MM.1S (cell line): ENCODE data around the gene SLC6A16.
"Not testable (repeated sequence)": the region's sequence is repeated elsewhere in the genome, so short reads cannot be mapped to it uniquely, and the experiment has no call there.

Experiments
- DNase-seq: peaks from one replicate; pipeline ENCODE4 v3.0.0-alpha.2; 2015
- H2AFZ ChIP-seq: fragments of 300-600 bp; sonication (generic); 2 replicates; pipeline ENCODE4 v1.6.0; 2016; ENCODE audit warnings: antibody characterized with exemption, low read length
- H3F3A ChIP-seq: fragments of 300-600 bp; sonication (generic); 2 replicates; pipeline ENCODE4 v1.6.1; 2016; ENCODE audit warnings: mild to moderate bottlenecking, antibody characterized with exemption, low read length, moderate library complexity, mixed read lengths; ENCODE audit not compliant: insufficient read depth
- H3K27ac ChIP-seq: fragments of 300-600 bp; sonication (generic); 2 replicates; pipeline ENCODE4 v1.5.1; 2016; ENCODE audit warnings: mild to moderate bottlenecking, low read length
- H3K27me3 ChIP-seq: fragments of 300-600 bp; sonication (generic); replicated peaks from 2 replicates; pipeline ENCODE4 v1.6.0; 2016; ENCODE audit warnings: low read length; ENCODE audit not compliant: insufficient read depth
- H3K36me3 ChIP-seq: fragments of 300-600 bp; sonication (generic); replicated peaks from 2 replicates; pipeline ENCODE4 v1.6.1; 2016; ENCODE audit warnings: mild to moderate bottlenecking, low read length, mixed read lengths; ENCODE audit not compliant: insufficient read depth
- H3K4me1 ChIP-seq: fragments of 300-600 bp; sonication (generic); 2 replicates; pipeline ENCODE4 v1.6.1; 2016; ENCODE audit warnings: low read length, mixed read lengths
- H3K4me2 ChIP-seq: fragments of 300-600 bp; sonication (generic); 2 replicates; pipeline ENCODE4 v1.6.0; 2016; ENCODE audit warnings: low read depth, low read length
- H3K4me3 ChIP-seq: fragments of 300-600 bp; sonication (generic); 2 replicates; pipeline ENCODE4 v1.5.1; 2016; ENCODE audit warnings: low read length, mixed read lengths
- H3K79me2 ChIP-seq: fragments of 300-600 bp; sonication (generic); 2 replicates; pipeline ENCODE4 v1.6.1; 2016; ENCODE audit warnings: mixed run types, low read length, mixed read lengths
- H3K9ac ChIP-seq: fragments of 300-600 bp; sonication (generic); 2 replicates; pipeline ENCODE4 v1.6.1; 2016; ENCODE audit warnings: low read length, mixed read lengths
- H3K9me2 ChIP-seq: fragments of 300-600 bp; sonication (generic); replicated peaks from 2 replicates; pipeline ENCODE4 v1.6.1; 2016; ENCODE audit warnings: mild to moderate bottlenecking, low read length, mixed read lengths; ENCODE audit not compliant: insufficient read depth
- H3K9me3 ChIP-seq: fragments of 300-600 bp; sonication (generic); replicated peaks from 2 replicates; pipeline ENCODE4 v1.6.1; 2016; ENCODE audit warnings: mild to moderate bottlenecking, low read length, mixed read lengths; ENCODE audit not compliant: insufficient read depth
- H4K20me1 ChIP-seq: fragments of 300-600 bp; sonication (generic); 2 replicates; pipeline ENCODE4 v1.6.1; 2016; ENCODE audit warnings: mild to moderate bottlenecking, low read length, moderate library complexity, mixed read lengths; ENCODE audit not compliant: insufficient read depth
- EZH2 ChIP-seq: fragments of 300-600 bp; sonication (generic); optimal IDR thresholded peaks from 2 replicates; pipeline ENCODE3; 2017; ENCODE audit warnings: low read depth, mild to moderate bottlenecking, antibody characterized with exemption, low read length, mixed read lengths
- EZH2phosphoT487 ChIP-seq: fragments of 300-600 bp; sonication (generic); IDR thresholded peaks from 2 replicates; pipeline ENCODE4 v1.6.1; 2018; ENCODE audit warnings: antibody characterized with exemption, low read length
- TF ChIP-seq, protein P1 (sequence below): fragments of 300-600 bp; sonication (generic); IDR thresholded peaks from 2 replicates; pipeline ENCODE4 v1.5.1; 2016; ENCODE audit warnings: antibody characterized with exemption, low read length, mixed read lengths

SLC6A16 gene

DNA sequence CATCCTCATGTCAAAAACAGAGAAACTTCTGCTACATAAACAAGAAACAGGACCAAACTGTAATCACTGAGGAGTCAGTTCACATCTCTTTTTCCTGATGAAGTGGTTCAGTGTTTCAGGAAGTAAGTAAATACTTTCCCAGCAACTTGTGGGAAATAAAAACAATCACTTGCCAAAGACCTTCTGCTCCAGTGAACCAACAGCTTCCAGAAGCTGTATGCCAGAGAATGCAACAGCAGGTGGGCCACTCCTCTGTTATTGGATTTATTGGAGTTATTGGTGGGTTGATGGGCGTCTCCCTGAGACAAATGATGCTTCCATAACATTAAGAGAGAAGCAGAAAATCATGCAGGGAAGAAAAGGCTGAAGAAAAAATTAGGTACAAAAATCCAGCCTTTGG, 9.9 kb downstream of the SLC6A16 start:
- no peaks in the 10 kb centered on the region for H3K79me2 ChIP-seq
- H3K9me2 ChIP-seq: no peaks in the 10 kb centered on the region
- no peaks in the 10 kb centered on the region for H4K20me1 ChIP-seq
- H3K27me3 ChIP-seq: peaks cover 7% of the 10 kb centered on the region
- H3F3A ChIP-seq: no peaks in the 10 kb centered on the region
- no peak overlapping the region for H3K4me3 ChIP-seq
- H3K4me1 ChIP-seq: no peaks in the 10 kb centered on the region
- H3K9me3 ChIP-seq: no peaks in the 10 kb centered on the region
- no peaks in the 10 kb centered on the region for H3K36me3 ChIP-seq
- no peak for DNase-seq
- TF ChIP-seq, protein P1, sequence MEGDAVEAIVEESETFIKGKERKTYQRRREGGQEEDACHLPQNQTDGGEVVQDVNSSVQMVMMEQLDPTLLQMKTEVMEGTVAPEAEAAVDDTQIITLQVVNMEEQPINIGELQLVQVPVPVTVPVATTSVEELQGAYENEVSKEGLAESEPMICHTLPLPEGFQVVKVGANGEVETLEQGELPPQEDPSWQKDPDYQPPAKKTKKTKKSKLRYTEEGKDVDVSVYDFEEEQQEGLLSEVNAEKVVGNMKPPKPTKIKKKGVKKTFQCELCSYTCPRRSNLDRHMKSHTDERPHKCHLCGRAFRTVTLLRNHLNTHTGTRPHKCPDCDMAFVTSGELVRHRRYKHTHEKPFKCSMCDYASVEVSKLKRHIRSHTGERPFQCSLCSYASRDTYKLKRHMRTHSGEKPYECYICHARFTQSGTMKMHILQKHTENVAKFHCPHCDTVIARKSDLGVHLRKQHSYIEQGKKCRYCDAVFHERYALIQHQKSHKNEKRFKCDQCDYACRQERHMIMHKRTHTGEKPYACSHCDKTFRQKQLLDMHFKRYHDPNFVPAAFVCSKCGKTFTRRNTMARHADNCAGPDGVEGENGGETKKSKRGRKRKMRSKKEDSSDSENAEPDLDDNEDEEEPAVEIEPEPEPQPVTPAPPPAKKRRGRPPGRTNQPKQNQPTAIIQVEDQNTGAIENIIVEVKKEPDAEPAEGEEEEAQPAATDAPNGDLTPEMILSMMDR: no peak
- TF ChIP-seq EZH2 (no peak), EZH2phosphoT487 (no peak)
- no peak overlapping the region for H3K4me2 ChIP-seq
- no peak overlapping the region for H2AFZ ChIP-seq
- H3K9ac ChIP-seq: no peak overlapping the region
- H3K27ac ChIP-seq: no peak overlapping the region

DNA sequence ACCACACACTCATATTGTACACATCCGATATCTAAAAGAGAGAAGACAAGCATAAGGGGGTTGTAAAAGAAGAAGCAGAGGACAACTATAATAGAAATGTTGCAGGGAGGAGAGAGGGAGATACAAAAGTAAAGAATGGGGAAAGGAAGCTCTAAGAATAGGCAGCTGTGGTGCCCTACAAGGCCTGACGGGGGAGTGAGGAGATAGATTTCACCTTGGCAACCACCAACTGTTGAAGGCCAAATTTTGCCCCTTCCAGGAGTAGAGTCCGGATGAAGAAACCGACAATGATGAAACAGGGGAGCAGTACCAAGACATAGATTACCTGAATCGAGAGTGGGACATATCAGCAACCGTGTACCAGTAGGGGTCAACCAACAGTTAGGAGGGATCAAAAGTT, 15.9 kb downstream of the SLC6A16 start:
- Histone ChIP-seq H3K4me2 (no peak overlapping the region), H3K79me2 (no peaks in the 10 kb centered on the region), H3K4me1 (no peaks in the 10 kb centered on the region), H3K9ac (no peak overlapping the region), H3K4me3 (no peak overlapping the region), H3K9me3 (no peaks in the 10 kb centered on the region), H3K27ac (no peak overlapping the region), H3F3A (no peaks in the 10 kb centered on the region), H3K36me3 (no peaks in the 10 kb centered on the region), H4K20me1 (no peaks in the 10 kb centered on the region), H3K27me3 (peaks cover 32% of the 10 kb centered on the region; the same call in 1 of the 2 replicates), H2AFZ (no peak overlapping the region), H3K9me2 (no peaks in the 10 kb centered on the region)
- no peak for DNase-seq
- TF ChIP-seq EZH2phosphoT487: no peak
- TF ChIP-seq EZH2: no peak
- TF ChIP-seq, protein P1: no peak

GRCh38 chr19:49306734-49307133, 18.3 kb downstream of the SLC6A16 start:
- not testable (repeated sequence) for H3K4me3 ChIP-seq, H3K36me3 ChIP-seq, H3K9me3 ChIP-seq, H2AFZ ChIP-seq, H3K4me1 ChIP-seq, H3F3A ChIP-seq, H3K27ac ChIP-seq, H3K4me2 ChIP-seq, H4K20me1 ChIP-seq, H3K9ac ChIP-seq, DNase-seq, H3K79me2 ChIP-seq, H3K9me2 ChIP-seq
- H3K27me3 ChIP-seq: peaks cover 40% of the 10 kb centered on the region

GRCh38 chr19:49301866-49302252, 23.1 kb downstream of the SLC6A16 start:
- Histone ChIP-seq H3K9me2 (no peaks in the 10 kb centered on the region), H3K9ac (no peak overlapping the region), H3K4me3 (no peak overlapping the region), H3K4me1 (no peaks in the 10 kb centered on the region), H3K9me3 (no peaks in the 10 kb centered on the region), H2AFZ (no peak overlapping the region), H3K27me3 (peaks cover 47% of the 10 kb centered on the region), H3K79me2 (no peaks in the 10 kb centered on the region), H3K36me3 (no peaks in the 10 kb centered on the region), H3F3A (no peaks in the 10 kb centered on the region), H3K4me2 (no peak overlapping the region), H4K20me1 (no peaks in the 10 kb centered on the region), H3K27ac (no peak overlapping the region)
- TF ChIP-seq EZH2phosphoT487: no peak
- TF ChIP-seq, protein P1: no peak
- TF ChIP-seq EZH2: no peak
- no peak for DNase-seq
